ENCODE data around the gene COL15A1. TPM values are rescaled to one million over a fixed set of nuclear protein-coding genes. Genes with fewer than 3 reads are reported as not detected.

COL15A1 gene
- total and polyA plus RNA-seq, 2 donors (not counting 1 experiment from before 2014, with no cell fraction given), result not detected

GRCh38 chr9:98973171-98973570, 29.5 kb downstream of the COL15A1 start:
- H3K9ac ChIP-seq (ENCODE audit: low read length), result no peak overlapping the region

GRCh38 chr9:98973576-98973975, 29.9 kb downstream of the COL15A1 start:
- Histone ChIP-seq H3K79me2 (ENCODE audit: control insufficient read depth, insufficient read depth, low read length) (no peaks in the 10 kb centered on the region), H2AFZ (ENCODE audit: insufficient read depth, low read depth, low read length, poor library complexity, severe bottlenecking) (no peak overlapping the region), H3K9me3 (ENCODE audit: control extremely low read depth in 1 of 3, control insufficient read depth in 2 of 3, insufficient read depth in 1 of 3, low read length in 2 of 3) (peaks cover 0 to 4% (median 0%) of the 10 kb centered on the region in 3 donors), H3K36me3 (replicated peaks in 1 of 2; ENCODE audit: control extremely low read depth in 1 of 2, control insufficient read depth in 1 of 2, extremely low read depth in 1 of 2, insufficient read depth in 2 of 2, low read length in 1 of 2) (no peaks in the 10 kb centered on the region), H3K4me1 (ENCODE audit: control insufficient read depth in 2 of 2, insufficient read depth in 2 of 2, low read length in 2 of 2) (peaks cover 4 to 10% of the 10 kb centered on the region in 2 donors), H3K4me2 (replicated peaks; ENCODE audit: low read depth, low read length, poor library complexity, severe bottlenecking) (no peak overlapping the region), H3K9ac (ENCODE audit: low read length) (no peak overlapping the region), H3K27me3 (replicated peaks in 1 of 4; ENCODE audit: control extremely low read depth in 1 of 4, control insufficient read depth in 3 of 4, insufficient read depth in 4 of 4, low read length in 3 of 4) (peaks cover 0 to 21% (median 10%) of the 10 kb centered on the region in 4 experiments), H3K27ac (ENCODE audit: low read length in 2 of 2) (no peak overlapping the region), H3K4me3 (ENCODE audit: control extremely low read depth in 1 of 5, extremely low read depth in 1 of 5, insufficient read depth in 1 of 5, low read depth in 2 of 5, low read length in 4 of 5) (no peak overlapping the region), H4K20me1 (ENCODE audit: control insufficient read depth, insufficient read depth, low read length, poor library complexity, severe bottlenecking) (no peaks in the 10 kb centered on the region)
- Mint-ChIP-seq H3K4me3 (no peak overlapping the region), H3K4me1 (peaks cover 6% of the 10 kb centered on the region), H3K9me3 (ENCODE audit: insufficient read depth) (no peaks in the 10 kb centered on the region), H3K27me3 (peaks cover 20% of the 10 kb centered on the region), H3K27ac (no peak overlapping the region)
- 92% methylated on average over 6 of the region's 6 CpGs for WGBS (ENCODE audit: insufficient coverage)
- CTCF ChIA-PET, result interaction anchor here (1.0 to 8.4 kb wide), 6 partner anchors 9 to 172 kb away, joined by 5 to 159 read pairs (median 8); no protein-coding TSS in a partner anchor
- POLR2A ChIA-PET, result no interaction called here
- intact Hi-C loops (cut with micrococcal nuclease), result no loop called here
- no peak for ATAC-seq (ENCODE audit: low read depth)
- TF ChIP-seq EZH2 (IDR thresholded peaks at IDR 0.05; ENCODE audit: borderline replicate concordance, insufficient read depth, low read depth, low read length, poor library complexity, severe bottlenecking) (no peak), CTCF (IDR thresholded peaks at IDR 0.05) (no peak)
- DNase-seq, result no peak

More at GRCh38 chr9:98973171-98973570, 29.5 kb downstream of the COL15A1 start:
- DNase-seq (no peak), ATAC-seq (ENCODE audit: low read depth) (no peak)
- TF ChIP-seq CTCF (IDR thresholded peaks at IDR 0.05), result no peak
- no peak for TF ChIP-seq EZH2 (IDR thresholded peaks at IDR 0.05; ENCODE audit: borderline replicate concordance, insufficient read depth, low read depth, low read length, poor library complexity, severe bottlenecking)
- Histone ChIP-seq H3K9me3 (ENCODE audit: control extremely low read depth in 1 of 3, control insufficient read depth in 2 of 3, insufficient read depth in 1 of 3, low read length in 2 of 3) (peaks cover 0 to 4% (median 0%) of the 10 kb centered on the region in 3 donors), H3K79me2 (ENCODE audit: control insufficient read depth, insufficient read depth, low read length) (no peaks in the 10 kb centered on the region), H3K36me3 (replicated peaks in 1 of 2; ENCODE audit: control extremely low read depth in 1 of 2, control insufficient read depth in 1 of 2, extremely low read depth in 1 of 2, insufficient read depth in 2 of 2, low read length in 1 of 2) (no peaks in the 10 kb centered on the region), H3K4me2 (replicated peaks; ENCODE audit: low read depth, low read length, poor library complexity, severe bottlenecking) (no peak overlapping the region), H4K20me1 (ENCODE audit: control insufficient read depth, insufficient read depth, low read length, poor library complexity, severe bottlenecking) (no peaks in the 10 kb centered on the region), H3K4me1 (ENCODE audit: control insufficient read depth in 2 of 2, insufficient read depth in 2 of 2, low read length in 2 of 2) (peaks cover 4 to 10% of the 10 kb centered on the region in 2 donors), H3K27me3 (replicated peaks in 1 of 4; ENCODE audit: control extremely low read depth in 1 of 4, control insufficient read depth in 3 of 4, insufficient read depth in 4 of 4, low read length in 3 of 4) (peaks cover 0 to 21% (median 10%) of the 10 kb centered on the region in 4 experiments), H3K27ac (ENCODE audit: low read length in 2 of 2) (no peak overlapping the region), H3K4me3 (ENCODE audit: control extremely low read depth in 1 of 5, extremely low read depth in 1 of 5, insufficient read depth in 1 of 5, low read depth in 2 of 5, low read length in 4 of 5) (no peak overlapping the region), H2AFZ (ENCODE audit: insufficient read depth, low read depth, low read length, poor library complexity, severe bottlenecking) (no peak overlapping the region)
- 81% methylated on average over 9 of the region's 9 CpGs for WGBS (ENCODE audit: insufficient coverage)
- CTCF ChIA-PET, result interaction anchor here (1.0 to 8.4 kb wide), 5 partner anchors 18 to 167 kb away, joined by 3 to 159 read pairs (median 5); no protein-coding TSS in a partner anchor
- H3K27me3 Mint-ChIP-seq, result peaks cover 20% of the 10 kb centered on the region
- no peaks in the 10 kb centered on the region for H3K9me3 Mint-ChIP-seq (ENCODE audit: insufficient read depth)
- POLR2A ChIA-PET, result no interaction called here
- no peak overlapping the region for H3K27ac Mint-ChIP-seq
- no peak overlapping the region for H3K4me3 Mint-ChIP-seq
- peaks cover 6% of the 10 kb centered on the region for H3K4me1 Mint-ChIP-seq
- intact Hi-C loops (cut with micrococcal nuclease), result no loop called here
